Measurements from ENCODE around the gene ELOB.

ELOB gene

GRCh38 chr16:2768403-2769089 is 8.5 kb downstream of the ELOB start:
- Histone ChIP-seq H3K4me2 (no peak overlapping the region), H3K27ac (no peak overlapping the region), H3K27me3 (ENCODE audit: insufficient read depth, low read depth) (no peaks in the 10 kb centered on the region), H3K4me1 (ENCODE audit: low read depth, poor library complexity, severe bottlenecking) (peaks cover under 1% of the 10 kb centered on the region), H3K9ac (no peak overlapping the region), H3K36me3 (ENCODE audit: insufficient read depth) (peaks cover 31% of the 10 kb centered on the region; the same call in 1 of the 2 replicates), H3K4me3 (IDR thresholded peaks at IDR 0.05; ENCODE audit: insufficient read depth, low read depth, low read length) (no peak overlapping the region), H2AFZ (ENCODE audit: low read depth) (no peak overlapping the region), H4K20me1 (ENCODE audit: insufficient read depth) (no peaks in the 10 kb centered on the region), H3K79me2 (ENCODE audit: insufficient read depth, low read depth) (peaks cover 23% of the 10 kb centered on the region)
- no peak for TF ChIP-seq CTCF (conservative IDR thresholded peaks at IDR 0.05; ENCODE audit: low read depth, low read length)

GRCh38 chr16:2767891-2768290 is 9.2 kb downstream of the ELOB start:
- no peaks in the 10 kb centered on the region for H4K20me1 ChIP-seq (ENCODE audit: insufficient read depth)
- H2AFZ ChIP-seq (ENCODE audit: low read depth) = no peak overlapping the region
- H3K4me1 ChIP-seq (ENCODE audit: low read depth, poor library complexity, severe bottlenecking) = no peaks in the 10 kb centered on the region
- H3K4me2 ChIP-seq = no peak overlapping the region
- H3K9ac ChIP-seq = no peak overlapping the region
- no peak overlapping the region for H3K27ac ChIP-seq
- H3K36me3 ChIP-seq (ENCODE audit: insufficient read depth) = peaks cover 37% of the 10 kb centered on the region; the same call in 1 of the 2 replicates
- no peak for TF ChIP-seq CTCF (conservative IDR thresholded peaks at IDR 0.05; ENCODE audit: low read depth, low read length)
- H3K27me3 ChIP-seq (ENCODE audit: insufficient read depth, low read depth) = no peaks in the 10 kb centered on the region
- peaks cover 29% of the 10 kb centered on the region for H3K79me2 ChIP-seq (ENCODE audit: insufficient read depth, low read depth)
- no peak overlapping the region for H3K4me3 ChIP-seq (IDR thresholded peaks at IDR 0.05; ENCODE audit: insufficient read depth, low read depth, low read length)

- no peak for TF ChIP-seq CTCF (conservative IDR thresholded peaks at IDR 0.05; ENCODE audit: low read depth, low read length)
- H3K79me2 ChIP-seq (ENCODE audit: insufficient read depth, low read depth) = peaks cover 36% of the 10 kb centered on the region
- no peaks in the 10 kb centered on the region for H3K4me1 ChIP-seq (ENCODE audit: low read depth, poor library complexity, severe bottlenecking)
- H3K9ac ChIP-seq = no peak overlapping the region
- no peak overlapping the region for H2AFZ ChIP-seq (ENCODE audit: low read depth)
- H3K36me3 ChIP-seq (ENCODE audit: insufficient read depth) = peaks cover 44% of the 10 kb centered on the region; the same call in 1 of the 2 replicates
- no peak overlapping the region for H3K4me2 ChIP-seq
- H4K20me1 ChIP-seq (ENCODE audit: insufficient read depth) = no peaks in the 10 kb centered on the region
- H3K4me3 ChIP-seq (IDR thresholded peaks at IDR 0.05; ENCODE audit: insufficient read depth, low read depth, low read length) = no peak overlapping the region
- H3K27me3 ChIP-seq (ENCODE audit: insufficient read depth, low read depth) = no peaks in the 10 kb centered on the region
- no peak overlapping the region for H3K27ac ChIP-seq
Observed at GRCh38 chr16:2767140-2767731, 9.8 kb downstream of the ELOB start.

GRCh38 chr16:2766430-2767139 is 10.5 kb downstream of the ELOB start:
- H4K20me1 ChIP-seq (ENCODE audit: insufficient read depth) = no peaks in the 10 kb centered on the region
- no peak overlapping the region for H3K4me2 ChIP-seq
- H3K79me2 ChIP-seq (ENCODE audit: insufficient read depth, low read depth) = peaks cover 42% of the 10 kb centered on the region

More at GRCh38 chr16:2766430-2767139, 10.5 kb downstream of the ELOB start:
- Histone ChIP-seq H3K27me3 (ENCODE audit: insufficient read depth, low read depth) (no peaks in the 10 kb centered on the region), H2AFZ (ENCODE audit: low read depth) (no peak overlapping the region), H3K27ac (no peak overlapping the region), H3K4me1 (ENCODE audit: low read depth, poor library complexity, severe bottlenecking) (no peaks in the 10 kb centered on the region), H3K9ac (no peak overlapping the region), H3K4me3 (IDR thresholded peaks at IDR 0.05; ENCODE audit: insufficient read depth, low read depth, low read length) (no peak overlapping the region), H3K36me3 (ENCODE audit: insufficient read depth) (peaks cover 50% of the 10 kb centered on the region; the same call in 1 of the 2 replicates)
- TF ChIP-seq CTCF (conservative IDR thresholded peaks at IDR 0.05; ENCODE audit: low read depth, low read length) = no peak
